Fibroblast of skin of abdomen (primary cell): Measurements from ENCODE around the gene PSMD14.
"Not testable (repeated sequence)": the region's sequence is repeated elsewhere in the genome, so short reads cannot be mapped to it uniquely, and the experiment has no call there.

Experiments
- DNase-seq: peaks from one replicate; pipeline ENCODE4 v3.0.0-alpha.2; 2013

Gene PSMD14

GRCh38 chr2:161337247-161337646 lies 29.0 kb downstream of the PSMD14 start:
- no peak for DNase-seq

GRCh38 chr2:161339532-161339931 lies 31.3 kb downstream of the PSMD14 start:
- DNase-seq = not testable (repeated sequence)

- DNase-seq = not testable (repeated sequence)
These were observed 32.7 kb downstream of the PSMD14 start for GRCh38 chr2:161340930-161341413.

GRCh38 chr2:161343235-161343634 lies 35.0 kb downstream of the PSMD14 start:
- DNase-seq = no peak

- no peak for DNase-seq
These were observed 36.5 kb downstream of the PSMD14 start for GRCh38 chr2:161344692-161345091.

- DNase-seq = no peak
These were observed 43.5 kb downstream of the PSMD14 start for GRCh38 chr2:161351678-161352077.

GRCh38 chr2:161352719-161353118 lies 44.5 kb downstream of the PSMD14 start:
- DNase-seq = no peak

GRCh38 chr2:161353543-161353942 lies 45.3 kb downstream of the PSMD14 start:
- no peak for DNase-seq

- DNase-seq = no peak
These were observed 45.9 kb downstream of the PSMD14 start for GRCh38 chr2:161354106-161354505.

GRCh38 chr2:161355106-161355505 lies 46.9 kb downstream of the PSMD14 start:
- DNase-seq = no peak

GRCh38 chr2:161355983-161356382 lies 47.8 kb downstream of the PSMD14 start:
- DNase-seq = no peak

- no peak for DNase-seq
These were observed 48.9 kb downstream of the PSMD14 start for GRCh38 chr2:161357097-161357496.

- no peak for DNase-seq
These were observed 50.6 kb downstream of the PSMD14 start for GRCh38 chr2:161358838-161359237.

GRCh38 chr2:161360095-161360654 lies 52.0 kb downstream of the PSMD14 start:
- DNase-seq = not testable (repeated sequence)

GRCh38 chr2:161362568-161363166 lies 54.4 kb downstream of the PSMD14 start:
- no peak for DNase-seq

- no peak for DNase-seq
These were observed 59.5 kb downstream of the PSMD14 start for GRCh38 chr2:161367675-161368074.

GRCh38 chr2:161369311-161369710 lies 61.1 kb downstream of the PSMD14 start:
- peak; percentile 4 for DNase-seq

GRCh38 chr2:161370981-161371380 lies 62.8 kb downstream of the PSMD14 start:
- DNase-seq = no peak

GRCh38 chr2:161371869-161372268 lies 63.6 kb downstream of the PSMD14 start:
- no peak for DNase-seq

GRCh38 chr2:161373942-161374341 lies 65.7 kb downstream of the PSMD14 start:
- peak; percentile 69 for DNase-seq

GRCh38 chr2:161374446-161374845 lies 66.2 kb downstream of the PSMD14 start:
- DNase-seq = no peak

GRCh38 chr2:161379740-161380139 lies 71.5 kb downstream of the PSMD14 start:
- DNase-seq = no peak

- DNase-seq = no peak
These were observed 73.3 kb downstream of the PSMD14 start for GRCh38 chr2:161381546-161381945.

GRCh38 chr2:161382747-161383146 lies 74.5 kb downstream of the PSMD14 start:
- DNase-seq = no peak

GRCh38 chr2:161384864-161385263 lies 76.6 kb downstream of the PSMD14 start:
- no peak for DNase-seq
